ENCODE results near the gene LRRC27.

DNA sequence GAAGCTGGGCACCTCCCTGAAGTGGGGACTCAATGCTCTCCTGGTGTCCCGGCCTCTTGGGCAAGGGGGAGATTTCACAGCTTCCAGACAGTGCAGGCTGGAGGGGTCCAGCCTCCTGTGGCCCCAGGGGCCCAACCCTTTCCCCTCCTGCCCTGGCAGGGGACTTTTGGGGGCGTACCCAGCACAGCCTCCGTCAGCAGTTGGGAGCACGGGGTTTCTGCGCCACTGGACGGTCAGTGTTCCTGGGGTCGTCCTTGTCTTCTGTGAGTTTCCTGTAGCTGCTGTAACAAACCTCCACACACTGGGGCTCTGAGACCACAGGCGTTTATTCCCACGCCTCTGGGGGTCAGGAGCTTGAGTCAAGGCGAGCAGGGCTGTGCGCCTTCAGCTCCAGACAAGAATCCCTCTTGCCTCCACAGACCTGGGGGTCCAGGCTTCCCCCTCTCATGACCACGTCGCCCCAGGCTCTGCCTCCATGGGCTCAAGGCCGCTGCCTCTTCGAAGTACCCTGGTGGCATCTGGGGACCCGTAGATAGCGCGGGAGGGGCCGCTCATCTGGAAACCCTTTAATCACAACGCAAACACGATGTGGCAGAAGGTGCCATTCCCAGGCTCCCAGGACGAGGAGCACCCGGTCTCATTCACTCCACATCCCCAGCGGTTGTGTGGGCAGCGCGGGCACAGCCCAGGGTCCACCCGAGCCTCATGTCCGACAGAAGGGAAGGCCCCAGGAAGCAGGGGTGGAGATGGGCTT is 79.0 kb downstream of the LRRC27 start:
- TF ChIP-seq CTCF (IDR thresholded peaks at IDR 0.05): no peak
- TF ChIP-seq POLR2AphosphoS5 (IDR thresholded peaks at IDR 0.05): no peak
- no peak for TF ChIP-seq EP300 (IDR thresholded peaks at IDR 0.05; ENCODE audit: low read depth)
- TF ChIP-seq POLR2A (IDR thresholded peaks at IDR 0.05): no peak

All from transverse colon (tissue), 4 donors.